HFFc6 (cell line): ENCODE data around the gene SHC2. TPM values are rescaled to one million over a fixed set of nuclear protein-coding genes. Genes with fewer than 3 reads are reported as not detected.
"Not testable (repeated sequence)": the region's sequence is repeated elsewhere in the genome, so short reads cannot be mapped to it uniquely, and the experiment has no call there.

ENCODE experiments used
- DNase-seq: peaks from one replicate; pipeline ENCODE4 v3.0.0-alpha.2; 2018
- H3K27ac Mint-ChIP-seq: 2 replicates; pipeline ENCODE4 v1.8.0; 2020; ENCODE audit warnings: mild to moderate bottlenecking, mixed read lengths
- H3K27me3 Mint-ChIP-seq: 2 replicates; pipeline ENCODE4 v1.8.0; 2021; ENCODE audit warnings: mild to moderate bottlenecking, moderate library complexity, mixed read lengths; ENCODE audit not compliant: insufficient read depth
- H3K36me3 Mint-ChIP-seq: 2 replicates; pipeline ENCODE4 v1.8.0; 2021; ENCODE audit warnings: low read depth, mixed read lengths
- H3K4me1 Mint-ChIP-seq: 2 replicates; pipeline ENCODE4 v1.8.0; 2020; ENCODE audit warnings: low read depth, mixed read lengths
- H3K4me3 Mint-ChIP-seq: 2 replicates; pipeline ENCODE4 v1.8.0; 2020; ENCODE audit warnings: mild to moderate bottlenecking, moderate library complexity, mixed read lengths
- H3K9me3 Mint-ChIP-seq: 2 replicates; pipeline ENCODE4 v1.8.0; 2020; ENCODE audit warnings: mild to moderate bottlenecking, mixed read lengths
- CTCF ChIP-seq: fragments of 200-600 bp; sonication (generic); IDR thresholded peaks from 2 replicates; pipeline ENCODE4 v1.5.0; 2021; ENCODE audit warnings: antibody characterized with exemption, mild to moderate bottlenecking
- total RNA-seq, 6 experiments: library from RNA; stranded (reverse); fragmentation: NEBNext Ultra II Directional; extraction: Animal tissue kit (Norgen Biotek cat#: 25700); gene quantifications; 2 replicates in 1 of 6; 3 replicates in 5 of 6; pipeline ENCODE4 v1.2.3, GENCODE V29; 2021

Gene SHC2
- total RNA-seq, 6 experiments from 2014 or later, result not detected

- H3K9me3 Mint-ChIP-seq, result peaks cover 3% of the 10 kb centered on the region
- DNase-seq, result no peak
- TF ChIP-seq CTCF, result no peak
Measured at GRCh38 chr19:411723-412355, 49.0 kb downstream of the SHC2 start.

GRCh38 chr19:411121-411722 is 49.6 kb downstream of the SHC2 start:
- H3K27me3 Mint-ChIP-seq, H3K27ac Mint-ChIP-seq, H3K9me3 Mint-ChIP-seq, H3K4me1 Mint-ChIP-seq, H3K36me3 Mint-ChIP-seq, H3K4me3 Mint-ChIP-seq, DNase-seq: not testable (repeated sequence)

More at GRCh38 chr19:411723-412355, 49.0 kb downstream of the SHC2 start:
- 0 out of 2 replicates have a peak, but pooled peaks cover 4% of the 10 kb centered on the region for H3K4me1 Mint-ChIP-seq
- no peak overlapping the region for H3K4me3 Mint-ChIP-seq
- no peak overlapping the region for H3K27ac Mint-ChIP-seq
- no peaks in the 10 kb centered on the region for H3K36me3 Mint-ChIP-seq
- peaks cover 2% of the 10 kb centered on the region; the same call in 1 of the 2 replicates for H3K27me3 Mint-ChIP-seq

GRCh38 chr19:410243-410781 is 50.5 kb downstream of the SHC2 start:
- no peak for TF ChIP-seq CTCF
- Mint-ChIP-seq H3K4me1 (0 out of 2 replicates have a peak, but pooled peaks cover 4% of the 10 kb centered on the region), H3K27me3 (peaks cover 2% of the 10 kb centered on the region; the same call in 1 of the 2 replicates), H3K36me3 (no peaks in the 10 kb centered on the region), H3K9me3 (peaks cover 3% of the 10 kb centered on the region), H3K4me3 (no peak overlapping the region), H3K27ac (no peak overlapping the region)
- DNase-seq, result no peak

GRCh38 chr19:409516-410242 is 51.2 kb downstream of the SHC2 start:
- TF ChIP-seq CTCF, result no peak
- no peak overlapping the region for H3K27ac Mint-ChIP-seq
- peaks cover 2% of the 10 kb centered on the region; the same call in 1 of the 2 replicates for H3K27me3 Mint-ChIP-seq
- H3K4me1 Mint-ChIP-seq, result 0 out of 2 replicates have a peak, but pooled peaks cover 4% of the 10 kb centered on the region
- no peak for DNase-seq
- peak overlapping the region; percentile 61 for H3K4me3 Mint-ChIP-seq
- peaks cover 3% of the 10 kb centered on the region for H3K9me3 Mint-ChIP-seq
- no peaks in the 10 kb centered on the region for H3K36me3 Mint-ChIP-seq

GRCh38 chr19:408902-409515 is 51.8 kb downstream of the SHC2 start, which contains the start of gene C2CD4C:
TSS of gene C2CD4C (minus strand) at chr19:409147. CDS start at chr19:408361, 786 bp downstream.
- TF ChIP-seq CTCF, result no peak
- H3K27me3 Mint-ChIP-seq, result peaks cover 2% of the 10 kb centered on the region; the same call in 1 of the 2 replicates
- 0 out of 2 replicates have a peak, but pooled peaks cover 4% of the 10 kb centered on the region for H3K4me1 Mint-ChIP-seq
- peaks cover 3% of the 10 kb centered on the region for H3K9me3 Mint-ChIP-seq
- no peak for DNase-seq
- peak within 1 kb of the TSS; percentile 61 for H3K4me3 Mint-ChIP-seq
- no peak within 1 kb of the TSS for H3K27ac Mint-ChIP-seq
- H3K36me3 Mint-ChIP-seq, result no peaks in the 10 kb centered on the region
